Lower leg skin (tissue), 3 donors: ENCODE measurements around the gene TLK1.

Experiments used
- CTCF ChIP-seq, 3 donors: fragments of 450-650 bp; IDR thresholded peaks; one replicate each; pipeline ENCODE4 v1.5.1; 2016; ENCODE audit warnings: antibody characterized with exemption in 3 of 3, mild to moderate bottlenecking in 3 of 3, moderate library complexity in 2 of 3
- POLR2A ChIP-seq, 2 donors: fragments of 450-650 bp; IDR thresholded peaks; one replicate each; pipeline ENCODE4 v1.6.1; 2016 to 2017; ENCODE audit warnings: antibody characterized with exemption in 2 of 2, mild to moderate bottlenecking in 1 of 2, moderate library complexity in 1 of 2

GRCh38 chr2:170943596-170943995 is 217.1 kb downstream of the TLK1 start:
- TF ChIP-seq CTCF (IDR thresholded peaks at IDR 0.05) (no peak), POLR2A (IDR thresholded peaks at IDR 0.05) (no peak)
